Panc1 (cell line): Measurements from ENCODE around the gene EHD3. TPM values are rescaled to one million over a fixed set of nuclear protein-coding genes. Genes with fewer than 3 reads are reported as not detected.

Source experiments
- ATAC-seq: fragments of 200-7000 bp; cut with Tn5 transposase; 2 replicates; pipeline ENCODE4 v1.9.1; 2020; ENCODE audit warnings: mild to moderate bottlenecking, moderate library complexity
- BruUV-seq: library from RNA; stranded (reverse); fragments of 400-500 nt; replicated peaks from 2 replicates; lab custom pipeline; 2021; lab: Mats Ljungman, UMichigan
- CTCF ChIA-PET: fragments of 300-600 bp; sonication (Branson Sonifier 250); formaldehyde crosslinking; loops from one replicate; lab custom pipeline; 2022; ENCODE audit warnings: antibody characterized with exemption; lab: Charles Lee
- POLR2A ChIA-PET: fragments of 300-600 bp; sonication (Branson Sonifier 250); formaldehyde crosslinking; loops from one replicate; lab custom pipeline; 2022; ENCODE audit warnings: antibody characterized with exemption; lab: Charles Lee
- DNase-seq: peaks from one replicate; pipeline ENCODE4 v3.0.0-alpha.2; 2010; ENCODE audit warnings: low read depth, low spot score
- H3K27ac ChIP-seq: 2 replicates; pipeline ENCODE4 v1.5.1; 2011; ENCODE audit warnings: mild to moderate bottlenecking, low read length, inconsistent platforms
- H3K27me3 ChIP-seq: fragments of 200-500 bp; sonication (Bioruptor generic); 2 replicates; pipeline ENCODE4 v1.6.0; 2014; ENCODE audit warnings: low read length, inconsistent platforms; ENCODE audit not compliant: control insufficient read depth, insufficient read depth
- H3K36me3 ChIP-seq: fragments of 200-500 bp; sonication (Bioruptor generic); 2 replicates; pipeline ENCODE4 v1.5.1; 2014; ENCODE audit warnings: inconsistent platforms, mild to moderate bottlenecking, low read length, moderate library complexity; ENCODE audit not compliant: control insufficient read depth, insufficient read depth
- H3K4me1 ChIP-seq: 2 replicates; pipeline ENCODE4 v1.5.1; 2011; ENCODE audit warnings: inconsistent platforms, mild to moderate bottlenecking, low read length, moderate library complexity; ENCODE audit not compliant: control insufficient read depth, insufficient read depth
- H3K4me3 ChIP-seq, 2 experiments: 2 replicates each; pipeline ENCODE4 v1.5.1; 2011 to 2012; ENCODE audit warnings: low read depth in 2 of 2, low read length in 2 of 2, mild to moderate bottlenecking in 2 of 2, inconsistent platforms in 1 of 2, moderate library complexity in 1 of 2
- H3K9me3 ChIP-seq: fragments of 200-500 bp; sonication (Bioruptor generic); 2 replicates; pipeline ENCODE4 v1.5.1; 2014; ENCODE audit warnings: low read depth, mild to moderate bottlenecking, inconsistent platforms, low read length, moderate library complexity; ENCODE audit not compliant: control insufficient read depth, insufficient read depth
- POLR2AphosphoS5 ChIP-seq: IDR thresholded peaks from 2 replicates; pipeline ENCODE4 v1.6.1; 2012; ENCODE audit warnings: mild to moderate bottlenecking, low read depth, low read length, moderate library complexity
- REST ChIP-seq, 2 experiments: IDR thresholded peaks; 2 replicates each; pipeline ENCODE4 v1.6.1; 2011 to 2012; ENCODE audit warnings: low read depth in 2 of 2, control low read depth in 1 of 2, low read length in 1 of 2, mild to moderate bottlenecking in 1 of 2, moderate library complexity in 1 of 2; ENCODE audit not compliant: insufficient read depth in 1 of 2
- SIN3A ChIP-seq: IDR thresholded peaks from 2 replicates; pipeline ENCODE4 v1.6.1; 2012; ENCODE audit warnings: low read depth, mild to moderate bottlenecking, low read length, moderate library complexity, borderline replicate concordance; ENCODE audit not compliant: insufficient read depth
- TCF7L2 ChIP-seq: IDR thresholded peaks from 2 replicates; pipeline ENCODE4 v1.6.1; 2011; ENCODE audit warnings: mild to moderate bottlenecking, low read depth, low read length, inconsistent platforms
- in situ Hi-C: cut with HindIII; loops from 2 replicates; pipeline ENCODE4 v1.10.0; 2016; ENCODE audit warnings: low sequenced_read_pairs, low pct_unique_long_range_greater_than_20kb
- intact Hi-C: fragments of 100-400 bp; cut with micrococcal nuclease; formaldehyde crosslinking; loops from one replicate; pipeline ENCODE4 v1.10.0; 2022; ENCODE audit not compliant: unreplicated experiment
- total RNA-seq: library from RNA; stranded (reverse); gene quantifications from one replicate; pipeline ENCODE4 v1.2.1, GENCODE V29; 2021; ENCODE audit not compliant: unreplicated experiment
- TF ChIP-seq, protein P1 (sequence below): fragments of 450-650 bp; IDR thresholded peaks from 2 replicates; pipeline ENCODE4 v1.5.1; 2017; ENCODE audit warnings: mild to moderate bottlenecking

Gene EHD3
- total RNA-seq, 1 experiment from 2014 or later, result 2.6 TPM

- no peaks in the 10 kb centered on the region for H3K4me1 ChIP-seq
- no peak overlapping the region for H3K27ac ChIP-seq
- H3K36me3 ChIP-seq, result no peaks in the 10 kb centered on the region
- ChIA-PET CTCF (no interaction called here), POLR2A (no interaction called here)
- intact Hi-C loops (no loop called here), in situ Hi-C loops (no loop called here)
- TF ChIP-seq SIN3A (no peak), REST (IDR thresholded peaks at IDR 0.05; ENCODE audit: insufficient read depth in 1 of 2, low read depth in 2 of 2, low read length in 1 of 2) (no peak), TCF7L2 (no peak), POLR2AphosphoS5 (no peak)
- TF ChIP-seq, protein P1, sequence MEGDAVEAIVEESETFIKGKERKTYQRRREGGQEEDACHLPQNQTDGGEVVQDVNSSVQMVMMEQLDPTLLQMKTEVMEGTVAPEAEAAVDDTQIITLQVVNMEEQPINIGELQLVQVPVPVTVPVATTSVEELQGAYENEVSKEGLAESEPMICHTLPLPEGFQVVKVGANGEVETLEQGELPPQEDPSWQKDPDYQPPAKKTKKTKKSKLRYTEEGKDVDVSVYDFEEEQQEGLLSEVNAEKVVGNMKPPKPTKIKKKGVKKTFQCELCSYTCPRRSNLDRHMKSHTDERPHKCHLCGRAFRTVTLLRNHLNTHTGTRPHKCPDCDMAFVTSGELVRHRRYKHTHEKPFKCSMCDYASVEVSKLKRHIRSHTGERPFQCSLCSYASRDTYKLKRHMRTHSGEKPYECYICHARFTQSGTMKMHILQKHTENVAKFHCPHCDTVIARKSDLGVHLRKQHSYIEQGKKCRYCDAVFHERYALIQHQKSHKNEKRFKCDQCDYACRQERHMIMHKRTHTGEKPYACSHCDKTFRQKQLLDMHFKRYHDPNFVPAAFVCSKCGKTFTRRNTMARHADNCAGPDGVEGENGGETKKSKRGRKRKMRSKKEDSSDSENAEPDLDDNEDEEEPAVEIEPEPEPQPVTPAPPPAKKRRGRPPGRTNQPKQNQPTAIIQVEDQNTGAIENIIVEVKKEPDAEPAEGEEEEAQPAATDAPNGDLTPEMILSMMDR, result no peak
- BruUV-seq, result no TSS peak
- no peak for ATAC-seq
- H3K9me3 ChIP-seq, result no peaks in the 10 kb centered on the region
- H3K4me3 ChIP-seq, result no peak overlapping the region
- no peaks in the 10 kb centered on the region for H3K27me3 ChIP-seq
- no peak for DNase-seq
Observed at GRCh38 chr2:31258351-31258750, 24.4 kb downstream of the EHD3 start.

DNA sequence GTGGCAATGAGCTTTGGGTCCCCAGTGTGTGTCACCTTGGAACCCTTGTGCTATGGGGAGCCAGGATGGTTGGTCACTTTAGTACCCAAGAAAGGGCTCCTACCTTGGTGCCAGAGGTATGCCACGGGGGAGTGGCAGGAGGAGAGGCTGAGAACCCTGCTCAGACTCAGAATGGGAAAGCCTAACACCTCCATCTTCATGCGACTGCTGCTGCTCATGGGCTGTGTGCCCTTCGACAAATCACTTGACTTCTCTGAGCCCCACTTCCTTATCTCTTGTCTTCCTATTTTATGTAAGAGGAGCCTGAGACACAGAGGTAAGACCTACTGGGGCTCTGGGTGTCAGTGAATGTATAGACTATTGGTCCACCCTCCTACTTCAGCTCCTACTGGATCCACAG is 25.1 kb downstream of the EHD3 start:
- DNase-seq, result no peak
- no peaks in the 10 kb centered on the region for H3K27me3 ChIP-seq
- no peak overlapping the region for H3K4me3 ChIP-seq
- no peaks in the 10 kb centered on the region for H3K9me3 ChIP-seq
- H3K4me1 ChIP-seq, result no peaks in the 10 kb centered on the region
- no peak overlapping the region for H3K27ac ChIP-seq
- ChIA-PET CTCF (no interaction called here), POLR2A (no interaction called here)
- intact Hi-C loops, result no loop called here
- no TSS peak for BruUV-seq
- in situ Hi-C loops, result no loop called here
- H3K36me3 ChIP-seq, result no peaks in the 10 kb centered on the region
- ATAC-seq, result no peak
- TF ChIP-seq SIN3A, result no peak
- no peak for TF ChIP-seq REST (IDR thresholded peaks at IDR 0.05; ENCODE audit: insufficient read depth in 1 of 2, low read depth in 2 of 2, low read length in 1 of 2)
- no peak for TF ChIP-seq POLR2AphosphoS5
- TF ChIP-seq, protein P1, result no peak
- no peak for TF ChIP-seq TCF7L2
